ENCODE results near the gene HS6ST3.

GRCh38 chr13:96744367-96745331 is 654.7 kb downstream of the HS6ST3 start:
- TF ChIP-seq POLR2A (IDR thresholded peaks at IDR 0.05; ENCODE audit: low read depth, low read length) (no peak), TAF1 (IDR thresholded peaks at IDR 0.05; ENCODE audit: borderline replicate concordance, low read depth, low read length) (no peak), POLR2AphosphoS5 (IDR thresholded peaks at IDR 0.05; ENCODE audit: low read depth, low read length) (no peak)

Data from GM12892 (cell line).